ENCODE data around the gene CSNK1G1.

Gene CSNK1G1

DNA sequence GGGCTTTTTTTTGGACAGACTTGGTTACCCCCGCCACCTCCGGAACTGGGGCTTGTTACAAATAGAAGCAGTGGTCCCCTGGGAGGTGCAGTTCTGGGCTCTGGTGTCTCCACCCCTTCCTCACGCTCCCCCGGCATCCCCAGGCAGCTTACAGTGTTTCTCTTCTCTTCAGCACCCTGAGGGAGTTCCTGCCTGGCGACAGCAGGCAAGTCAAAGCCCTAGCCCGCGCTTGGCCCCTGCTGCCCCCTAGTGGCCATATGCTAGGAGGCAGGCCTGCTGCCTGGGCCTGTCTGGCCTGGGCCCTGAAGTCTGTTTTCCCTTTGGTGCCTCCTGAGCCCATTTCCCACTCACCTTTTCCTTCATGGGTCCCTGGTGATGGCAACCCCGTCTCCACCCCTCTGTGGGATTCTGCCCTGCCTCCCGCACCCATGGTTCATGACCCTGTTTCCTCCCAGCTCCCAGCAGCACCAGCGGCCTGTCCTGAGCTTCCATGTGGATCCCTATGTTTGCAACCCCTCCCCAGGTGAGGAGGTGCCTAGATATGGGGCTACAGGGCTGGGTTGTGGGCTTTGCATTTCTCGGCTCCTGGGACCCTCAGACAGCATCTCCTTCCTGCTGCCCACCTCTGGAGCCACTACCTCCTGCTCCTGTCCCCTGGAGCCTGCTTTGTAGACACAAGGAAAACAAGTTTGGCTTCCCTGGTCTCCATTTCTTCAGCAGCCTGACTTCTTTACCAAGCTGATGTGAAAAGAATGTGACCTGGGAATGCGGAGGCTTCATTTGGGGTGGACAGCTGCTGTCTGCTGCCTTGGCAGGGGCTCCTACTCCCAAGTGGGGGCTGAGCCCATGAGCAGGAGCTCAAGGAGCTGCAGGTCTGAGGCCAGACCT lies 202.2 kb downstream of the CSNK1G1 start:
- DNase-seq (ENCODE audit: low read depth), result peak; percentile 86

GRCh38 chr15:64152507-64153387 lies 203.2 kb downstream of the CSNK1G1 start:
- no peak for DNase-seq (ENCODE audit: low read depth)

GRCh38 chr15:64151727-64152506 lies 204.1 kb downstream of the CSNK1G1 start, which contains the start of gene SNX22:
TSS of gene SNX22 (plus strand) at chr15:64151731. CDS start at chr15:64151776, 45 bp downstream.
- no peak for DNase-seq (ENCODE audit: low read depth)

GRCh38 chr15:64149893-64150578 lies 205.9 kb downstream of the CSNK1G1 start:
- no peak for DNase-seq (ENCODE audit: low read depth)

- no peak for DNase-seq (ENCODE audit: low read depth)
These were observed 206.5 kb downstream of the CSNK1G1 start for GRCh38 chr15:64149424-64149823.

DNA sequence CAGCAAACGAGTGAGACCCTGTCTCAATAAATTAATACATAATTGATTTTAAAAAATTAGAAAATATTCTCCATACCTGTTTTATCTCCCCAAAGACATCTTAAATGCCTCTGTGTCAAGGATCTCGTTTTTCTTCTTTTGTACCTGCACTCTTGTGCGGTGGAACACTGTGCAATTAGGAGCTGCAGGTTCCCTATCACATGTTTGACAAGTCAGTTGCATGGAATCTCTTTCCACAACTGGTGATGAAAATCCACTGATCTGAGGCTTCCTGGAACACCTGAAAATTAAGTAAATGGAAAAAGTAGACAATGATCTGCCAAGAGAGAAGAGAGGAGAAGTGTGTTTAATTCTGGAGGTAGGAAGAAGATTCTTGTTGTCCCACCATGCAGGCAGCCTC lies 207.4 kb downstream of the CSNK1G1 start:
- DNase-seq (ENCODE audit: low read depth), result no peak

DNA sequence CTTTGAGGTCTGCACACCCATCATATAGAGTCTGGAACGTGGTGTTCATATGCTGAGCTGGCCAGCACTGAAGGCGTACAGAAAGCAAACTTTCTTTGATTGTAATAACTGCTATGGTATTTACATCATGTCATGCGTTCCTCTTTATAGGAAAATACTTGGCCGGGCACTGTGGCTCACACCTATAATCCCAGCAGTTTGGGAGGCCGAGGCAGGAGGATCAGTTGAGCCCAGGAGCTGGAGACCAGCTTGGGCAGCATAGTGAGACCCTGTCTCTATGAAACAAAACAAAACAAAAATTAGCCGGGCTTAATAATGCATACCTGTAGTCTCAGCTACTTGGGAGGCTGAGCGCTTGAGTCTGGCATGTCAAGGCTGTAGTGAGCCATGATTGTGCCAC lies 207.8 kb downstream of the CSNK1G1 start:
- no peak for DNase-seq (ENCODE audit: low read depth)

DNA sequence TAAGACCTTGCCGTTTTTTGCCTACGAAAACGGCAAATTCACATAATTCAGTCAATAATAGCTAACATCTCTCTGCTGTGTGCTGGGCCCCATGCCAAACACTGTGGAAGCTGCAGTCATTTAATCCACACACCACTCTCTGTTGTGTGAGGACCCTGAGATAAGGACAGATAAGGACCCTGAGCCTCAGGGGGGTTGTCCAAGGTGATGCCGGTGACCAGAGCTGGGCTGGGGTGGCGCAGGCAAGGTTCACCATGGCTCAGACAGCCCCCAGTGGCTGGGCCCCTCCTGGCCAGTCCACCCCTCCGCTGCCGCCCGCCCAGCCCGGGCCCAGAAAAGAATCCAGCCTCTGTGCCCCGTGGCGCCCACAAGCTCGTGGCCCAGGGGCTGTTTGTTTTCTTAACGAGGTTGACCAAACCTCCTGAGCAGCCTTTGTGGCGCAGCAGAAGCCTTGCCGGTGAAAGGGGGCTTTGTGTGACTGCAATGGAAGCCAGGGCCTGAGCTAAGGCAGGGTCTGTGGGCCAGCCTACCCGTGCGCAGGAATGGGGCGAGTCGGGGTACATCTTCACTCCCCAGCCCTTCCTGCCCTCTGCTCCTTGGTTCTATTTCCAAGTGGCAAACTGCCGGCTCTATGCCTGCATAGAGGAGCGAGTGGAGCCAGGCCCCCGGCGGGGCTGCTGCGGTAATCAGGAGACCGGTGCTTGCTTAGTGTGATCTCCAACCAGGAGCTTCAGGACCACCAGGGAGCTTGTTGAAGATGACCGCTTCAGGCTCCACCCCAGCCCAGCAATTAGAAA lies 208.9 kb downstream of the CSNK1G1 start:
- DNase-seq (ENCODE audit: low read depth), result no peak

GRCh38 chr15:64146520-64146884 lies 209.5 kb downstream of the CSNK1G1 start:
- DNase-seq (ENCODE audit: low read depth), result no peak

GRCh38 chr15:64146041-64146440 lies 209.9 kb downstream of the CSNK1G1 start:
- DNase-seq (ENCODE audit: low read depth), result no peak

GRCh38 chr15:64144565-64145281 lies 211.2 kb downstream of the CSNK1G1 start:
- DNase-seq (ENCODE audit: low read depth), result no peak

GRCh38 chr15:64144192-64144564 lies 211.8 kb downstream of the CSNK1G1 start:
- no peak for DNase-seq (ENCODE audit: low read depth)

DNA sequence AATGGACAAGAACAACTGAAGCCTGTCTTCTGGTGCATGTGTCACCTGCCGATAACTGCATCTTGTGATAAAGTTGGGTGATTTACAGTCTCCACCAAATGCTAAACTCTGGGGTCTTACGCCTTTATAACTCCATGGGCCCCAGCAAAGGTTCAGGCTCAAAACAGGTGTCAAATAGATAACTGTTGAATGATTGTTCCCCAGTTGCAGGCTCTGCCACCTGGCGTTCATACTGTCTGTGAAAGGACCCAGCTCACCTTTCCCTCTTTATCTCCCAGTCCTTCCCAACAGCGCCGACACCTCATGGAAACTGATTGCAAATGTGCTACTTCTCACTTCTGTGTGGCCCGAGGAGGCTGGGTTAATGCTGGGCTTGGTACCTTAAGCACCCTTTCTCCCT lies 212.7 kb downstream of the CSNK1G1 start:
- no peak for DNase-seq (ENCODE audit: low read depth)

GRCh38 chr15:64141798-64142512 lies 214.0 kb downstream of the CSNK1G1 start:
- no peak for DNase-seq (ENCODE audit: low read depth)

GRCh38 chr15:64138331-64138941 lies 217.5 kb downstream of the CSNK1G1 start:
- no peak for DNase-seq (ENCODE audit: low read depth)

DNA sequence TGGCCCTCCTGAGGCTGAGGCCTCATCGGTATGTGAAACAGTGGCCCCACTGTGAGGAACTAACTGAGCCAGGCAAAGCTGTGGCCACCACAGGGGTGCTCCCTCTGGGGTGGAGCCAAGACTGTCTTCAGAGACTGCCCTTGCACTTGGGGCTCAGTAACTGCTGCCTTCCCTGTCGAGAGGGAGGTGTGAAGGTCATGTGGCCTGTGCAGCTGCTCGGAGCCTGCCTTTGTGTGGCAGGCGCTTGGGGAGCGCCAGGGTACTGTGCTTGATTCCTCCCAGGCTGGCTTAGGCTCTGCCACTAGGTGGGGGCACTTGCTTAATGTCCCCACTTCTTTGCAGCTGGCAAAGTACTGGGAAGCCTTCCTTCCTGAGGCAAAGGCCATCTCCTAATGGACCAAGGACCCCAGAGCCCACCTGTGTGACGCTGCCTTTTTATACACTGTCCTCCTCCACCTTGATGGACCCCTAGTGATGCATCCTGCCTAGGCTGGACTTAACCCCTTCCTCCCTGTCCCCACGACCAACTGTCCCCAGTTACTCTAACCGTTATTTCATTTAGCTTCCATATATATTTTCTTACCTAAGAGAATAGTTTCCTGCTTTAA lies 218.6 kb downstream of the CSNK1G1 start:
- no peak for DNase-seq (ENCODE audit: low read depth)

DNA sequence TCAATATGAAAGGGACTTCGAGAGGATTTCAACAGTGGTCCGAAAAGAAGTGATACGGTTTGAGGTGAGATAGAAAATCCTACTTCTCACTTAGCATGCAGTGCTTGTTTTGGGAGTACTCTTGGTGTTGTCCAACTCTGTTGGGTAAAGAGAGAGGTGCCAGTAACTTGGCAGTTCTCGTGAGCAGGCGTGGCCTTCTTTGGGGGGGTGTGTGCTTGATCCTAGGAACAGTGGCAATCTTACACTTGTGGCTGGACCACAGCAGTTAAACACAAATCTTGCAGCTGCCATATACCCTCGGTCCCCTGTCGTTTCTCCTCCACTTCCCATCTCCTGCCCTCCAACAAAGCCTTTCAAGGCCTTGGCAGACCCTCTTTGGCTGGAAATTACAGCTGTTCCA lies 219.6 kb downstream of the CSNK1G1 start:
- DNase-seq (ENCODE audit: low read depth), result no peak

GRCh38 chr15:64134345-64134829 lies 221.6 kb downstream of the CSNK1G1 start:
- DNase-seq (ENCODE audit: low read depth), result no peak
